Vagina (tissue), 2 donors: Measurements from ENCODE around the gene CAP2.

Source experiments
- CTCF ChIP-seq, 3 experiments: fragments of 450-650 bp in 2 of 3; fragments of 200-600 bp in 1 of 3; sonication (generic) in 1 of 3; IDR thresholded peaks; one replicate each; pipeline ENCODE4 v1.5.1; 2017 to 2019; ENCODE audit warnings: antibody characterized with exemption in 3 of 3, mild to moderate bottlenecking in 2 of 3, moderate library complexity in 2 of 3
- POLR2A ChIP-seq, 2 donors: fragments of 450-650 bp; IDR thresholded peaks; one replicate each; pipeline ENCODE4 v1.6.1; 2017; ENCODE audit warnings: antibody characterized with exemption in 2 of 2, mild to moderate bottlenecking in 2 of 2, moderate library complexity in 2 of 2

- no peak for TF ChIP-seq CTCF (IDR thresholded peaks at IDR 0.05)
- no peak for TF ChIP-seq POLR2A (IDR thresholded peaks at IDR 0.05)
These were observed 33.7 kb downstream of the CAP2 start for GRCh38 chr6:17427062-17427461.
